Sigmoid colon (tissue), 4 donors: ENCODE results near the gene TACC2.

Experiments
- POLR2A ChIP-seq, 2 donors: fragments of 450-650 bp; IDR thresholded peaks; one replicate each; pipeline ENCODE4 v1.6.1; 2016; ENCODE audit warnings: antibody characterized with exemption in 2 of 2, mild to moderate bottlenecking in 2 of 2, moderate library complexity in 2 of 2
- POLR2AphosphoS5 ChIP-seq, 4 donors: sonication (generic); formaldehyde crosslinking; IDR thresholded peaks; one replicate each; pipeline ENCODE4 v1.6.1; 2017; ENCODE audit warnings: antibody characterized with exemption in 4 of 4
- TF ChIP-seq, protein P1 (sequence below), 4 experiments: fragments of 450-650 bp in 3 of 4; fragments of 200-600 bp in 1 of 4; IDR thresholded peaks; one replicate each; pipeline ENCODE4 v1.5.1; 2016 to 2019; ENCODE audit warnings: antibody characterized with exemption in 4 of 4, mild to moderate bottlenecking in 3 of 4, moderate library complexity in 2 of 4

GRCh38 chr10:122196218-122196617 is 207.3 kb downstream of the TACC2 start:
- TF ChIP-seq, protein P1, sequence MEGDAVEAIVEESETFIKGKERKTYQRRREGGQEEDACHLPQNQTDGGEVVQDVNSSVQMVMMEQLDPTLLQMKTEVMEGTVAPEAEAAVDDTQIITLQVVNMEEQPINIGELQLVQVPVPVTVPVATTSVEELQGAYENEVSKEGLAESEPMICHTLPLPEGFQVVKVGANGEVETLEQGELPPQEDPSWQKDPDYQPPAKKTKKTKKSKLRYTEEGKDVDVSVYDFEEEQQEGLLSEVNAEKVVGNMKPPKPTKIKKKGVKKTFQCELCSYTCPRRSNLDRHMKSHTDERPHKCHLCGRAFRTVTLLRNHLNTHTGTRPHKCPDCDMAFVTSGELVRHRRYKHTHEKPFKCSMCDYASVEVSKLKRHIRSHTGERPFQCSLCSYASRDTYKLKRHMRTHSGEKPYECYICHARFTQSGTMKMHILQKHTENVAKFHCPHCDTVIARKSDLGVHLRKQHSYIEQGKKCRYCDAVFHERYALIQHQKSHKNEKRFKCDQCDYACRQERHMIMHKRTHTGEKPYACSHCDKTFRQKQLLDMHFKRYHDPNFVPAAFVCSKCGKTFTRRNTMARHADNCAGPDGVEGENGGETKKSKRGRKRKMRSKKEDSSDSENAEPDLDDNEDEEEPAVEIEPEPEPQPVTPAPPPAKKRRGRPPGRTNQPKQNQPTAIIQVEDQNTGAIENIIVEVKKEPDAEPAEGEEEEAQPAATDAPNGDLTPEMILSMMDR (IDR thresholded peaks at IDR 0.05): no peak
- no peak for TF ChIP-seq POLR2A (IDR thresholded peaks at IDR 0.05)
- TF ChIP-seq POLR2AphosphoS5 (IDR thresholded peaks at IDR 0.05): no peak
